Activated CD4-positive, alpha-beta T cell treated with anti-CD3 and anti-CD28 coated beads, Interleukin-2, amount 10 ng/mL, durations not matched to agents 7 days and 5 days (primary cell): ENCODE results near the gene WWOX. TPM values are rescaled to one million over a fixed set of nuclear protein-coding genes. Genes with fewer than 3 reads are reported as not detected.

Experiments
- CTCF ChIA-PET: fragments of 350-600 bp; sonication (Branson Sonifier 250); formaldehyde crosslinking; loops from one replicate; lab custom pipeline; 2021; ENCODE audit warnings: antibody characterized with exemption; lab: Charles Lee
- POLR2A ChIA-PET: fragments of 350-600 bp; sonication (Branson Sonifier 250); formaldehyde crosslinking; loops from one replicate; lab custom pipeline; 2021; ENCODE audit warnings: antibody characterized with exemption; lab: Charles Lee
- DNase-seq: peaks from one replicate; pipeline ENCODE4 v3.0.0-alpha.2; 2020
- H3K27ac Mint-ChIP-seq: one replicate; pipeline ENCODE4 v1.8.0; 2021; ENCODE audit warnings: mild to moderate bottlenecking, moderate library complexity, mixed read lengths
- H3K27me3 Mint-ChIP-seq: one replicate; pipeline ENCODE4 v1.8.0; 2021; ENCODE audit warnings: mixed read lengths
- H3K36me3 Mint-ChIP-seq: one replicate; pipeline ENCODE4 v1.8.0; 2021; ENCODE audit warnings: low read depth, mixed read lengths
- H3K4me1 Mint-ChIP-seq: one replicate; pipeline ENCODE4 v1.8.0; 2021; ENCODE audit warnings: mixed read lengths
- H3K4me3 Mint-ChIP-seq: one replicate; pipeline ENCODE4 v1.8.0; 2021; ENCODE audit warnings: mild to moderate bottlenecking, moderate library complexity, mixed read lengths
- H3K9me3 Mint-ChIP-seq: one replicate; pipeline ENCODE4 v1.8.0; 2021; ENCODE audit warnings: mixed read lengths
- total RNA-seq, 2 experiments: library from RNA; stranded (reverse); gene quantifications; one replicate each; pipeline ENCODE4 v1.2.3, GENCODE V29; 2021

The WWOX gene
- total RNA-seq, 2 experiments from 2014 or later: 22.2 to 28.9 TPM

GRCh38 chr16:79083508-79084299 lies 984.2 kb downstream of the WWOX start:
- CTCF ChIA-PET: no interaction called here
- no peaks in the 10 kb centered on the region for H3K9me3 Mint-ChIP-seq
- H3K4me3 Mint-ChIP-seq: no peak overlapping the region
- no peaks in the 10 kb centered on the region for H3K36me3 Mint-ChIP-seq
- H3K27me3 Mint-ChIP-seq: peaks cover 5% of the 10 kb centered on the region
- peak overlapping the region; percentile 54 for H3K27ac Mint-ChIP-seq
- H3K4me1 Mint-ChIP-seq: peaks cover 18% of the 10 kb centered on the region
- DNase-seq: no peak
- POLR2A ChIA-PET: no interaction called here

GRCh38 chr16:79088971-79089370 lies 989.5 kb downstream of the WWOX start:
- DNase-seq: no peak
- ChIA-PET POLR2A (no interaction called here), CTCF (interaction anchor here (1.0 kb wide), 1 partner anchor 12 kb away, joined by 4 read pairs; no protein-coding TSS in a partner anchor)
- Mint-ChIP-seq H3K4me1 (peaks cover 53% of the 10 kb centered on the region), H3K27me3 (peaks cover 5% of the 10 kb centered on the region), H3K36me3 (peaks cover 11% of the 10 kb centered on the region), H3K27ac (no peak overlapping the region), H3K9me3 (peaks cover 4% of the 10 kb centered on the region), H3K4me3 (no peak overlapping the region)

GRCh38 chr16:79089735-79090284 lies 990.4 kb downstream of the WWOX start:
- peaks cover 9% of the 10 kb centered on the region for H3K27me3 Mint-ChIP-seq
- peak overlapping the region; percentile 85 for H3K27ac Mint-ChIP-seq
- H3K4me3 Mint-ChIP-seq: peak overlapping the region; percentile 57
- DNase-seq: peak; percentile 76
- peaks cover 4% of the 10 kb centered on the region for H3K9me3 Mint-ChIP-seq
- CTCF ChIA-PET: interaction anchor here (0.6 to 0.9 kb wide), 3 partner anchors 18 to 305 kb away, joined by 3 to 4 read pairs (median 3); no protein-coding TSS in a partner anchor
- POLR2A ChIA-PET: no interaction called here
- H3K36me3 Mint-ChIP-seq: peaks cover 11% of the 10 kb centered on the region
- peaks cover 51% of the 10 kb centered on the region for H3K4me1 Mint-ChIP-seq

- CTCF ChIA-PET: interaction anchor here (0.6 kb wide), 2 partner anchors 22 to 453 kb away, joined by 3 read pairs; no protein-coding TSS in a partner anchor
- Mint-ChIP-seq H3K4me1 (peaks cover 51% of the 10 kb centered on the region), H3K27me3 (peaks cover 11% of the 10 kb centered on the region), H3K9me3 (peaks cover 4% of the 10 kb centered on the region), H3K27ac (peak overlapping the region; percentile 85), H3K4me3 (no peak overlapping the region), H3K36me3 (peaks cover 11% of the 10 kb centered on the region)
- POLR2A ChIA-PET: no interaction called here
- no peak for DNase-seq
Observed at GRCh38 chr16:79090966-79091365, 991.5 kb downstream of the WWOX start.

- Mint-ChIP-seq H3K27me3 (peaks cover 10% of the 10 kb centered on the region), H3K27ac (peak overlapping the region; percentile 19), H3K4me1 (peaks cover 55% of the 10 kb centered on the region), H3K4me3 (no peak overlapping the region), H3K36me3 (peaks cover 11% of the 10 kb centered on the region), H3K9me3 (peaks cover 4% of the 10 kb centered on the region)
- no peak for DNase-seq
- ChIA-PET CTCF (no interaction called here), POLR2A (interaction anchor here (0.6 kb wide), 1 partner anchor 47 kb away, joined by 3 read pairs; no protein-coding TSS in a partner anchor)
Observed at GRCh38 chr16:79092846-79093245, 993.4 kb downstream of the WWOX start.

- peaks cover 4% of the 10 kb centered on the region for H3K9me3 Mint-ChIP-seq
- CTCF ChIA-PET: no interaction called here
- H3K4me3 Mint-ChIP-seq: no peak overlapping the region
- H3K36me3 Mint-ChIP-seq: peaks cover 11% of the 10 kb centered on the region
- peaks cover 55% of the 10 kb centered on the region for H3K4me1 Mint-ChIP-seq
- DNase-seq: peak; percentile 33
- POLR2A ChIA-PET: no interaction called here
- peak overlapping the region; percentile 80 for H3K27ac Mint-ChIP-seq
- peaks cover 10% of the 10 kb centered on the region for H3K27me3 Mint-ChIP-seq
Observed at GRCh38 chr16:79093554-79093967, 994.1 kb downstream of the WWOX start.

GRCh38 chr16:79096246-79096645 lies 996.8 kb downstream of the WWOX start:
- CTCF ChIA-PET: interaction anchor here (0.9 kb wide), 1 partner anchor 16 kb away, joined by 3 read pairs; no protein-coding TSS in a partner anchor
- no peak overlapping the region for H3K4me3 Mint-ChIP-seq

GRCh38 chr16:79097166-79097565 lies 997.7 kb downstream of the WWOX start:
- Mint-ChIP-seq H3K4me3 (no peak overlapping the region), H3K9me3 (no peaks in the 10 kb centered on the region), H3K27ac (no peak overlapping the region), H3K36me3 (peaks cover 2% of the 10 kb centered on the region), H3K27me3 (peaks cover 10% of the 10 kb centered on the region), H3K4me1 (peaks cover 22% of the 10 kb centered on the region)
- DNase-seq: no peak
- POLR2A ChIA-PET: no interaction called here
- CTCF ChIA-PET: no interaction called here

More at GRCh38 chr16:79096246-79096645, 996.8 kb downstream of the WWOX start:
- Mint-ChIP-seq H3K27me3 (peaks cover 10% of the 10 kb centered on the region), H3K9me3 (no peaks in the 10 kb centered on the region), H3K36me3 (peaks cover 3% of the 10 kb centered on the region), H3K27ac (no peak overlapping the region), H3K4me1 (peaks cover 30% of the 10 kb centered on the region)
- no peak for DNase-seq
- POLR2A ChIA-PET: no interaction called here

GRCh38 chr16:79097771-79098170 lies 998.3 kb downstream of the WWOX start:
- H3K27me3 Mint-ChIP-seq: peaks cover 11% of the 10 kb centered on the region
- POLR2A ChIA-PET: no interaction called here
- no peaks in the 10 kb centered on the region for H3K9me3 Mint-ChIP-seq
- peaks cover 16% of the 10 kb centered on the region for H3K4me1 Mint-ChIP-seq
- H3K27ac Mint-ChIP-seq: no peak overlapping the region
- no peak for DNase-seq
- H3K36me3 Mint-ChIP-seq: peaks cover 2% of the 10 kb centered on the region
- CTCF ChIA-PET: no interaction called here
- H3K4me3 Mint-ChIP-seq: no peak overlapping the region

- no peak for DNase-seq
- ChIA-PET CTCF (no interaction called here), POLR2A (no interaction called here)
Observed at GRCh38 chr16:79098907-79099306, 999.5 kb downstream of the WWOX start.

GRCh38 chr16:79099716-79100115 lies 1000.3 kb downstream of the WWOX start:
- Mint-ChIP-seq H3K36me3 (no peaks in the 10 kb centered on the region), H3K27ac (no peak overlapping the region), H3K27me3 (peaks cover 11% of the 10 kb centered on the region), H3K9me3 (no peaks in the 10 kb centered on the region), H3K4me1 (peaks cover 5% of the 10 kb centered on the region), H3K4me3 (no peak overlapping the region)
- POLR2A ChIA-PET: no interaction called here
- no peak for DNase-seq
- CTCF ChIA-PET: no interaction called here

More at GRCh38 chr16:79098907-79099306, 999.5 kb downstream of the WWOX start:
- Mint-ChIP-seq H3K27ac (no peak overlapping the region), H3K36me3 (no peaks in the 10 kb centered on the region), H3K27me3 (peaks cover 13% of the 10 kb centered on the region), H3K4me3 (no peak overlapping the region), H3K9me3 (no peaks in the 10 kb centered on the region), H3K4me1 (peaks cover 6% of the 10 kb centered on the region)

- Mint-ChIP-seq H3K27ac (no peak overlapping the region), H3K9me3 (no peaks in the 10 kb centered on the region), H3K36me3 (no peaks in the 10 kb centered on the region), H3K27me3 (peaks cover 7% of the 10 kb centered on the region), H3K4me1 (peaks cover 5% of the 10 kb centered on the region), H3K4me3 (no peak overlapping the region)
- CTCF ChIA-PET: interaction anchor here (0.6 kb wide), 1 partner anchor 12 kb away, joined by 4 read pairs; no protein-coding TSS in a partner anchor
- DNase-seq: no peak
- POLR2A ChIA-PET: no interaction called here
Observed at GRCh38 chr16:79100447-79100846, 1001.0 kb downstream of the WWOX start.

GRCh38 chr16:79101491-79101890 lies 1002.0 kb downstream of the WWOX start:
- no peak overlapping the region for H3K4me3 Mint-ChIP-seq

More at GRCh38 chr16:79101491-79101890, 1002.0 kb downstream of the WWOX start:
- POLR2A ChIA-PET: no interaction called here
- no peak for DNase-seq
- Mint-ChIP-seq H3K4me1 (peaks cover 5% of the 10 kb centered on the region), H3K27me3 (peaks cover 6% of the 10 kb centered on the region), H3K27ac (no peak overlapping the region), H3K9me3 (no peaks in the 10 kb centered on the region), H3K36me3 (no peaks in the 10 kb centered on the region)
- CTCF ChIA-PET: no interaction called here
